Measurements from ENCODE around the gene ZNF239. TPM values are rescaled to one million over a fixed set of nuclear protein-coding genes. Genes with fewer than 3 reads are reported as not detected.
A peak's percentile ranks its signal among the peaks of the same experiment; 100 is the strongest.
"Not testable (repeated sequence)": the region's sequence is repeated elsewhere in the genome, so short reads cannot be mapped to it uniquely, and the experiment has no call there.

Gene ZNF239
- total RNA-seq, 2 donors from 2014 or later = not detected

GRCh38 chr10:43595739-43596298, 21.4 kb upstream of the ZNF239 start:
- peak overlapping the region; percentile 30 to 38 for H3K27ac Mint-ChIP-seq
- DNase-seq (ENCODE audit: low spot score) = peak; percentile 77
- peaks cover 0 to 3% of the 10 kb centered on the region in 2 donors for H3K27me3 Mint-ChIP-seq
- H3K9me3 Mint-ChIP-seq = peaks cover 8% of the 10 kb centered on the region
- ATAC-seq = peak; percentile 71 to 80
- H3K36me3 Mint-ChIP-seq = peaks cover 14% of the 10 kb centered on the region
- peaks cover 29 to 35% of the 10 kb centered on the region in 2 donors for H3K4me1 Mint-ChIP-seq (ENCODE audit: low read depth in 2 of 2)
- peak overlapping the region; percentile 76 for H3K4me3 Mint-ChIP-seq

GRCh38 chr10:43594944-43595589, 20.7 kb upstream of the ZNF239 start:
- Mint-ChIP-seq H3K4me1 (ENCODE audit: low read depth in 2 of 2) (peaks cover 29 to 35% of the 10 kb centered on the region in 2 donors), H3K4me3 (peak overlapping the region; percentile 76), H3K9me3 (peaks cover 8% of the 10 kb centered on the region), H3K27me3 (peaks cover 0 to 3% of the 10 kb centered on the region in 2 donors), H3K36me3 (peaks cover 14% of the 10 kb centered on the region), H3K27ac (peak overlapping the region in 1 of 2 donors; percentile 38)
- peak; percentile 84 to 91 for ATAC-seq
- DNase-seq (ENCODE audit: low spot score) = no peak

GRCh38 chr10:43591303-43591904, 17.0 kb upstream of the ZNF239 start:
- Mint-ChIP-seq H3K27ac (no peak overlapping the region), H3K27me3 (peaks cover 0 to 3% of the 10 kb centered on the region in 2 donors), H3K9me3 (peaks cover 8% of the 10 kb centered on the region), H3K36me3 (peaks cover 14% of the 10 kb centered on the region), H3K4me1 (ENCODE audit: low read depth in 2 of 2) (peaks cover 25 to 31% of the 10 kb centered on the region in 2 donors), H3K4me3 (no peak overlapping the region)
- no peak for DNase-seq (ENCODE audit: low spot score)
- ATAC-seq = no peak

GRCh38 chr10:43586730-43587115, 12.3 kb upstream of the ZNF239 start:
- H3K27ac Mint-ChIP-seq, ATAC-seq: not testable (repeated sequence)

GRCh38 chr10:43585981-43586729, 11.7 kb upstream of the ZNF239 start:
- ATAC-seq = no peak

More at GRCh38 chr10:43586730-43587115, 12.3 kb upstream of the ZNF239 start:
- not testable (repeated sequence) for DNase-seq (ENCODE audit: low spot score); H3K36me3 Mint-ChIP-seq; H3K27me3 Mint-ChIP-seq; H3K4me3 Mint-ChIP-seq; H3K9me3 Mint-ChIP-seq
- H3K4me1 Mint-ChIP-seq (ENCODE audit: low read depth in 2 of 2) = peaks cover 0 to 14% of the 10 kb centered on the region in 2 donors

GRCh38 chr10:43585046-43585445, 10.6 kb upstream of the ZNF239 start:
- no peak overlapping the region for H3K27ac Mint-ChIP-seq
- no peaks in the 10 kb centered on the region for H3K9me3 Mint-ChIP-seq
- H3K4me3 Mint-ChIP-seq = no peak overlapping the region
- peaks cover 0 to 14% of the 10 kb centered on the region in 2 donors for H3K4me1 Mint-ChIP-seq (ENCODE audit: low read depth in 2 of 2)
- H3K36me3 Mint-ChIP-seq = no peaks in the 10 kb centered on the region
- no peaks in the 10 kb centered on the region for H3K27me3 Mint-ChIP-seq
- DNase-seq (ENCODE audit: low spot score) (no peak), ATAC-seq (no peak)

More at GRCh38 chr10:43585981-43586729, 11.7 kb upstream of the ZNF239 start:
- Mint-ChIP-seq H3K4me3 (no peak overlapping the region), H3K36me3 (no peaks in the 10 kb centered on the region), H3K4me1 (ENCODE audit: low read depth in 2 of 2) (peaks cover 0 to 14% of the 10 kb centered on the region in 2 donors), H3K9me3 (no peaks in the 10 kb centered on the region), H3K27me3 (no peaks in the 10 kb centered on the region), H3K27ac (no peak overlapping the region)
- no peak for DNase-seq (ENCODE audit: low spot score)

- DNase-seq (ENCODE audit: low spot score) (no peak), ATAC-seq (no peak)
- Mint-ChIP-seq H3K9me3 (no peaks in the 10 kb centered on the region), H3K27me3 (no peaks in the 10 kb centered on the region), H3K4me3 (no peak overlapping the region), H3K4me1 (ENCODE audit: low read depth in 2 of 2) (peaks cover 0 to 14% of the 10 kb centered on the region in 2 donors), H3K27ac (no peak overlapping the region), H3K36me3 (no peaks in the 10 kb centered on the region)
These were observed 9.6 kb upstream of the ZNF239 start for GRCh38 chr10:43584051-43584450.

GRCh38 chr10:43576580-43576979, 2.2 kb upstream of the ZNF239 start:
- Mint-ChIP-seq H3K9me3 (peaks cover 4% of the 10 kb centered on the region), H3K36me3 (peaks cover 31% of the 10 kb centered on the region), H3K27ac (peak overlapping the region; percentile 66 to 78), H3K4me3 (peak overlapping the region; percentile 94), H3K27me3 (no peaks in the 10 kb centered on the region), H3K4me1 (ENCODE audit: low read depth in 2 of 2) (peaks cover 24 to 26% of the 10 kb centered on the region in 2 donors)
- no peak for ATAC-seq
- DNase-seq (ENCODE audit: low spot score) = no peak

GRCh38 chr10:43576062-43576461, 1.6 kb upstream of the ZNF239 start:
- Mint-ChIP-seq H3K27ac (peak overlapping the region; percentile 66 to 78), H3K9me3 (peaks cover 4% of the 10 kb centered on the region), H3K36me3 (peaks cover 31% of the 10 kb centered on the region), H3K4me1 (ENCODE audit: low read depth in 2 of 2) (peaks cover 26 to 28% of the 10 kb centered on the region in 2 donors), H3K4me3 (peak overlapping the region; percentile 94), H3K27me3 (no peaks in the 10 kb centered on the region)
- no peak for ATAC-seq
- DNase-seq (ENCODE audit: low spot score) = no peak

- Mint-ChIP-seq H3K36me3 (peaks cover 31% of the 10 kb centered on the region), H3K9me3 (peaks cover 7% of the 10 kb centered on the region), H3K27me3 (no peaks in the 10 kb centered on the region), H3K27ac (peak overlapping the region; percentile 66 to 81), H3K4me3 (peak overlapping the region; percentile 94), H3K4me1 (ENCODE audit: low read depth in 2 of 2) (peaks cover 29 to 30% of the 10 kb centered on the region in 2 donors)
- DNase-seq (ENCODE audit: low spot score) (no peak), ATAC-seq (no peak)
These were observed 490 bp upstream of the ZNF239 start for GRCh38 chr10:43574906-43575305.

- Mint-ChIP-seq H3K27ac (no peak overlapping the region), H3K36me3 (peaks cover 26% of the 10 kb centered on the region), H3K9me3 (peaks cover 7% of the 10 kb centered on the region), H3K4me3 (peak overlapping the region; percentile 3), H3K27me3 (no peaks in the 10 kb centered on the region), H3K4me1 (ENCODE audit: low read depth in 2 of 2) (peaks cover 29 to 30% of the 10 kb centered on the region in 2 donors)
- ATAC-seq = no peak
- DNase-seq (ENCODE audit: low spot score) = no peak
These were observed 991 bp downstream of the ZNF239 start for GRCh38 chr10:43573250-43574000.

- Mint-ChIP-seq H3K27ac (no peak overlapping the region), H3K4me3 (no peak overlapping the region), H3K36me3 (peaks cover 15% of the 10 kb centered on the region), H3K27me3 (no peaks in the 10 kb centered on the region), H3K9me3 (peaks cover 5% of the 10 kb centered on the region), H3K4me1 (ENCODE audit: low read depth in 2 of 2) (peaks cover 21% of the 10 kb centered on the region in 2 donors)
- ATAC-seq = no peak
- no peak for DNase-seq (ENCODE audit: low spot score)
These were observed 3.4 kb downstream of the ZNF239 start for GRCh38 chr10:43570971-43571370.

GRCh38 chr10:43569681-43570080, 4.7 kb downstream of the ZNF239 start:
- DNase-seq (ENCODE audit: low spot score) (no peak), ATAC-seq (no peak)
- Mint-ChIP-seq H3K9me3 (peaks cover 3% of the 10 kb centered on the region), H3K4me3 (no peak overlapping the region), H3K27ac (no peak overlapping the region), H3K36me3 (peaks cover 2% of the 10 kb centered on the region), H3K4me1 (ENCODE audit: low read depth in 2 of 2) (peaks cover 8% of the 10 kb centered on the region in 2 donors), H3K27me3 (no peaks in the 10 kb centered on the region)

Data from natural killer cell treated with Interleukin-12 subunit alpha and Interleukin-12 subunit beta and Interleukin-15 and Interleukin-18, amount 100 ng/mL, for 72 hours (primary cell).